HG02970 (cell line): ENCODE results near the gene HSPE1.
"Not testable (repeated sequence)": the region's sequence is repeated elsewhere in the genome, so short reads cannot be mapped to it uniquely, and the experiment has no call there.

Source experiments
- ATAC-seq: cut with Tn5 transposase; IDR thresholded peaks from one replicate; pipeline ENCODE4 v1.9.1; 2021; ENCODE audit warnings: mild to moderate bottlenecking, moderate library complexity, moderate number of reproducible peaks; ENCODE audit not compliant: unreplicated experiment, low FRiP score

HSPE1 gene

DNA sequence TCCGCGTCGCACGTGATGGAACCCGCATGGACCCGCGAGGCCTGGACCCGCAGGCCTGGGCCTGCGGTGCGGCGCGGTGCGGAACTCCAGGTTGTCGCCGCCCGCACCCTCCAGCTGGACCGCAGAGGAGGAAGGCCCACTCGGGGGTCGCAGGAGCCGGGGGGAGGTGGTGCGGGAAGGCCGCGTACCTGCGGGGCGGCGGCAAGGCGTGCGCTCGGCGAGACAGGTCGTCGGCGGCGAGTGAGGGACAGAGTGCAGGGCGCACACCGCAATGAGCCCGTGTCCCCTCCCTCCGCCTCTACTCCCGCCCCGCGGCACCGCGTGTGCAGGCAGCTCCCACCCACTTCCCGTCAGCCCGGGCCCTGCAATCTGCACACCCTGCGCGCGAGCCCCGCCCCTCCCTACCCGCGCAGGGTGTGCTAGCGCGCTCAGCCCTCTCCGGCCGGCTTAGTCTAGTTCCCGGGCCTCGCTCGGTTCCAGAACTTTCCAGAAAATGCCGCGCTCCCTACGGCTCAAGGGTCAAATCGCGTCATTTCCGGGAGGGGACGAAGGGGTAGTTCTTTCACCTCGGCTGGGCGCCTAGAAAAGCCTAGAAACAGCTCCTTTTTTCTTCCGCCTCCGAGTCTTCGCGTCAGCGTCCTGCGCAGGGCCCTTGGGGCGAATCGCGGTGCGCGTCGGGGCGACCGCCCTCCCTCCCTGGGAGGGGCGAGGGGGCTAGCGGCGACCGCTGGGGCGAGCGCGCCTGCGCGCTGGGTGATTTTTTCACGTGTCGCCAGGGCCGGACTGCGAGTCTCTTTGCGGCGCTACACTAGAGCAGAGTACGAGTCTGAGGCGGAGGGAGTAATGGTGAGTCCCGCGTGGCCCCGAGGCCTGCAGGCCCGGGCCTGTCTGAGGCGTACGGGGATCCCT is at the start of gene HSPE1, which contains the start of gene HSPD1:
Gene HSPE1, plus strand, starts transcription at position 786 of the 909 bp plus-strand sequence. Its CDS starts 58 bp downstream, at position 844.
Gene HSPD1, minus strand, starts transcription at position 247 of the 909 bp plus-strand sequence. CDS start 992 bp downstream, outside the sequence.
- peak; percentile 81 for ATAC-seq

DNA sequence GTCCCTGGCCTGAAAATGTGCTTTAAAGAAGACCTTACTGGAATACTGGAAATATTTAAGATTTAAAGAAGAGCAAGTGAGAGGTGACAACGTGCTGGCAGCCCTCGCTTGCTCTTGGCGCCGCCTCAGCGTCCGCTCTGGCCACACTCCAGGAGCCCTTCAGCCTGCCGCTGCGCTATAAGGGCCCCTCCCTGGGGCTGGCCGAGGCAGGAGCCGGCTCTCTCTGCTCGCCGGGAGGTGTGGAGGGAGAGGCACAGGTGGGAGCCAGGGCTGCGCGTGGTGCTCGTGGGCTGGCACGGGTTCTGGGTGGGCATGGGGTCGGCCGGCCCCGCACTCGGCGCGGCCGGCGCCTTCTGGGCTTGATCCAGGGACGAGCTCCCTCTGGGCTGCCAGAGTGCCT is 49.7 kb upstream of the HSPE1 start:
- no peak for ATAC-seq

DNA sequence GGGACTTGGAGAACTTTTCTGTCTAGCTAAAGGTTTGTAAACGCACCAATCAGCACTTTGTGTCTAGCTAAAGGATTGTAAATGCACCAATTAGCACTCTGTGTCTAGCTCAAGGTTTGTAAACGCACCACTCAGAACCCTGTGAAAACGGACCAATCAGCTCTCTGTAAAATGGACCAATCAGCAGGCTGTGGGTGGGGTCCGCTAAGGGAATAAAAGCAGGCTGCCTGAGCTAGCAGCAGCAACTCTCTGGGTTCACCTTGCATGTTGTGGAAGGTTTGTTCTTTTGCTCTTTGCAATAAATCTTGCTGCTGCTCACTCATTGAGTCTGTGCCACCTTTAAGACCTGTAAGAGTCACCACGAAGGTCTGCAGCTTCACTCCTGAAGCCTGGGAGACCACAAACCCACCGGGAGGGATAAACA is 49.2 kb upstream of the HSPE1 start:
- not testable (repeated sequence) for ATAC-seq

- no peak for ATAC-seq
Measured at GRCh38 chr2:197452754-197453122, 47.4 kb upstream of the HSPE1 start.

DNA sequence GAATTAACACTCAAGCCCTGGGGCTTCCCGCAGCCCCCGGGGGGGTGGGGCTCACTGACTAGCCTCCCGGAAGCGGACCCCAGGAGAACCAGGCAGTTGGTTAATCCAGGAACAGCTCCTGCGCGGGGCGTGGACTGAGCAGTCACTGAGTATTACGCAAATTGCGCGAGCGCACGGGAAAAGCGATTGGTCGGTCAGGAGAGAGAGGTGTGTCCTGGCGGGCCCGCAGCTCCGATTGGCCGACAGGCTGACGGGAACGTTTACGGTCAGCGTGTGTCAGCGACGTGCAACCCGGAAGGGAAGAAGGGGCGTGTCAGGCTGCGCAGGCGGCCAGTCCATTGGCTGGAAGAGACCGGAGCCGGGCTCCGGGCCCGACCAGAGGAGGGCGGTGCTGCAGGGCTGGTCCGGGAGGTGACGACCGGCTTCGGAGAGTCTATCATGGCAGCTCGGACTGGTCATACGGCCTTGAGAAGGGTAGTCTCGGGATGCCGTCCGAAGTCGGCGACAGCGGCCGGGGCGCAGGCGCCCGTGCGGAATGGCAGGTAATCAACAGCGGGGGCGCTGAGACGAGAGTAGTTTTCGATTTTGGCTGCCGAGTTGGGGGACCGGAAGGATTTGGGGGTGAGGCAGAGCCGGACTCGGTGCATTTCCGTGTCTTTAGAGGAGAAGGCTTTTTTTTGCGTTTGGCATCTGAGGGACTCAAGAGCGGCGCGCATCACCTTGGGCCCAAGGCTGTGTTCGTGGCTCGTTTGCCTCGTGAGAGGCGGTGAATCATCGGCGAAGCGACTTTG is 46.9 kb upstream of the HSPE1 start, which contains the start of gene COQ10B:
Gene COQ10B, plus strand, starts transcription at position 430 of the 791 bp plus-strand sequence. Its CDS starts 9 bp downstream, at position 439.
- ATAC-seq: peak; percentile 96

DNA sequence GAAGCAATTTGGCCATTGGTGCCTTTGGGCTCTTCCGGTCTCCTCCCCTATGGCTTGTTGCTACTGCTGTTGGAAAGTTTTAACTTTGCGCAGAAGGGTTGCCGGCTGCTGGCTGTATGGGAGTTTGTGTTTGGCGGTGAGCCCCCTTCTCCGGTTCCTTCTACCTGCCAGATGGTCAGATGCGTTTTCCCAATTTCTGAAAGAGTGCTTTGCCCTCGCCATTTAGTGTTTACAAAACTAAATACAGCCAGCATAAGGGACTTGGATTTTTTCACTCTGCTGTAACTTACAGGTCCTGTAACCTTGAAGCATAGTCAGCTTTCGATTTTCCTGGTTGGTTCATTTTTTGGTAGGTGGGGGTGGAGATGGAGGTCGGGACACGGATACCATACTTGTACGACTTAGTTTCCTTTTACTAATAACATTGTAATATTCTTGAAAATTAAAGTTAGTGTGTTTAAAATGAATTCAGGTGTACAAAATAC is 46.2 kb upstream of the HSPE1 start:
- ATAC-seq: peak; percentile 20

- no peak for ATAC-seq
Measured at GRCh38 chr2:197454923-197455322, 45.3 kb upstream of the HSPE1 start.

- no peak for ATAC-seq
Measured at GRCh38 chr2:197455428-197455827, 44.8 kb upstream of the HSPE1 start.

GRCh38 chr2:197460649-197461048 is 39.5 kb upstream of the HSPE1 start:
- ATAC-seq: no peak

DNA sequence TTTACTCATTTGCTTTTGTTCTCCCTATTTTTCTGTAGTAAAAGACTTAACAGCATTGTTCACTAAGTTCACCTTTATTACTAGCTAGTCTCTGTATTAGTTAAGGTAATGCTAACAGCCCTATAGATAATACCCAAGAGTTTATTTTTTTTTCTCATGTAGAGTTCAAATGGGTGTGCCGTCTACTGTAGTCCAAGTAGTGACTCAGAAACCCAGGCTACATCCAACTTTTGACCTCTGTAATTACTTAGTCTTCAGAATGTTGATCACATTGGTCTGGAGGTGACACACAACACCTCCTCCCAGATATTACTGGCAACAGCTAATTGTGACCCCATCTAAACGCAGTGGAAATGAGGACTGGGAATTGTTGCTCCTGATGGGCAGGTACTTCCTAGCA is 39.1 kb upstream of the HSPE1 start:
- ATAC-seq: no peak

DNA sequence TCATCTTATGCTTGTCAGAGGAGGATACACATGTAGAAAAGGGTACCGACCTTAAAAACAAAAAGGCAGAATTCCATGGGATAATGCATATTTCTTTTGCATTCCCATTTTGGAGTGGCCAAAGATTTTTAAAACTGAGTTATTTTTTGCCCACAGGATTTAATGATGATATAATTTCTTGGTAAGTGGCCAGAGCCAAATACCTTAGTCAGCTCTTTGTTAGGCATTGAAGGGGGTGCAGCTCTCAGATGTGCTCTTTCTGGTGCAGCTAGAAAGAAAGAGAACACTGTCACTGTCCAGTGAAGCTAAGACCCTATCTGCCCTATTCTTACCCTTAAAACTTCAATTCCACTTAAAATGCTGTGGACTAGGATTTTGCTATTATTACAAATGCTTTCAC is 36.0 kb upstream of the HSPE1 start:
- no peak for ATAC-seq

DNA sequence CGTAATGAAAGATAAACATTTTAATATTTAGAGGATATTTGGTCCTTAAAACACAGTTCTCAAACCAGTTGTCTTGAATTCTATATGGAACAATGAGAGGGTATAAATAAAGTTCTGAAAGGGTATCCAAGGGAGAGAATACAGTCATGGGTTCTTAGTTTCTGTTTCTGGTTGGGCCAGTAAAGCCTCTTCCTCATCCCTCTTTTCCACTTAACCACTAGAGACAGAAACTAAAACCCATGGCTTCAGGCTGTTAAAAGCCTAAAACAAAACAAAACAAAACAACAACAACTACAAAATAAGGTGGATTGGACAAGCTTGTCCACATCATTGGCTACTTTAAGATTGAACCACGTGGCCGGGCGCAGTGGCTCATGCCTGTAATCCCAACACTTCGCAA is 28.0 kb upstream of the HSPE1 start:
- no peak for ATAC-seq

- no peak for ATAC-seq
Measured at GRCh38 chr2:197477797-197478196, 22.4 kb upstream of the HSPE1 start.

DNA sequence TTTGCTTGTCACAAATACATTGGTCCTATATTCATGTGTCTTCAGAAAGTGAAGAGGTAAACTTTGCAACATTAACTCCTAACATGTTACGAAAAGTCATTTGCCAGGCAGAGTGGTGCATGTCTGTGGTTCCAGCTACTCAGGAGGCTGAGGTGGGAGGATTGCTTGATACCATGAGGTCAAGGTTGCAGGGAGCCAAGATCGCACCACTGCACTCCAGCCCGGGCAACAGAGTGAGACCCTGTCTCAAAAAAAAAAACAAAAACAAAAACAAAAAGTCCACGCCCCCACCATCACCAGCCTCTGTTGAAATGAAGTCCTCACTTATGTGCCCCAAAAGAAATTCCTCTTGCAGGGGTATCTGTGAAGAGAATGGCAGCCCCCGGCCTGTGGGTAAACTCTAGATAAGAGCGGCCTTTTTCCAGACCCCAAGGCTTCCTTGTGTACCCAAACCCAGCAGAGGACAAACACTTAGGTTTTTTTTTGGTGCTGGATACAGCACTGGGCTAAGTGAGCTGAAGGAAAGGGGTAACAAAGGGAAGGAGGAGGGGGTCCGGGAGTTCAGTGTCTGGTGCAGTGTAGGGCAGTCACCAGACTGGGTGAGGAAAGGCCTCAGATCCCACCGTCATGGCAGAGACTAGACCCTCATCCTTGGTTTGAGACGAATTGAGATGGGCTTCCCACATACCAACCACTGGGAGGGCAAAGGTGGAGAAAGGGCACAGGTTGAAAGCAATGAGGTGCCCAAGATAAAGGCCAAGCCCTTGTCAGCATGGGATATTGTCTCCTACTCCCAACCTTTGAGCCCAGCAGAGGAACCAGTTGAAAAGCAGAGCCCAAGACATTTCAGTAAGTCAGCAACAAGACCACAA is 19.8 kb upstream of the HSPE1 start:
- ATAC-seq: no peak

DNA sequence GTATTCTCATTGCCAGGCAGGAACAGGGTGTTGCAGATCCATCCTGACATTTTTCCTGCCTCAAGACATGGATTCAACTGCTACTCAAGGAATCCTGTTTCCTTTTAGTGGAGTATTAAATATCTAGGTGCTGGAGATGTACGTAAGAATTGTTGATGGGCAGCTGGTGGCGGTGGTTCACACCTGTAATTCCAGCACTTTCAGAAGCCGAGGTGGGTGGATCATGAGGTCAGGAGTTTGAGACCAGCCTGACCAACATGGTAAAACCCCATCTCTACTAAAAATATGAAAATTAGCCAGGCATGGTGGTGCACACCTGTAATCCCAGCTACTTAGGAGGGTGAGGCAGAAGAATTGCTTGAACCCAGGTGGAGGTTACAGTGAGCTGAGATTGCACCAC is 15.9 kb upstream of the HSPE1 start:
- not testable (repeated sequence) for ATAC-seq

DNA sequence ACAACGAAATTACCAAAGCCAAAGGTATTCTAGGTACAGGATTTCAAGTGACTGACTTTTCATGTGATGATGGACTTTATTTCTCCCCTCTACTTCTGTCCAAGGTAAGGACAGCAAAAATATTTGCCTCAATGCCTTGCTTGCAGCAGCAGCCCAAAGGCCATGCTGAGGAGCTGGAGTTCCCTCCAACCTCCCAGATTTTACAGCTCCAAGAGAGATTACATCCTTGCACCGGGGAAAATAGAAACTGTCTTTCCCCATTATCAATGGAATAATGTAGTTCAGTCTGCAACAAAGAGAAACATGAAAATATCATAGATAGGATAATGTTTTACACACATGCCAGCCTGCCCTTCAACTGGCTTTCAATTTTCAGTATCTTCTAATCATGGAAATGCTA is 14.0 kb upstream of the HSPE1 start:
- no peak for ATAC-seq

- no peak for ATAC-seq
Measured at GRCh38 chr2:197487385-197487784, 12.8 kb upstream of the HSPE1 start.

- no peak for ATAC-seq
Measured at GRCh38 chr2:197495433-197496134, 4.6 kb upstream of the HSPE1 start.

DNA sequence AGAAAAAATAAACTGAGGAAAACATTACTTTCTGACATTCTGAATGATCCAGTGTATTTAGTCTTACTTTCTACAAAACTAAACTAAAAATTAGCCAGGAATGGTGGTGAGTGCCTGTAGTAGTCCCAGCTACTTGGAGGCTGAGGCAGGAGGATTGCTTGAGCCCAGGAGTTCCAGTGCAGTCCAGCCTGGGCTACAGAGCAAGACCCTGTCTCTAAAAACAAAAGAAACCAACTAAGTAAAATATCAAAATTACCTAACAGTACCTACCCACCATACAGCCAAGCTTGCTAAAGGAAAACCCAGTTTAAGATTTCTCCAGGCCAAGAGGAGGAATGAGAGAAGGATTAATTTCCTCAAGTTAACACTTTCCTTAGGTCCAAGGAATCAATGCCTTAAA is 3.5 kb upstream of the HSPE1 start:
- ATAC-seq: no peak
